Type B pancreatic cell (in vitro differentiated cells): ENCODE data around the gene CDKAL1. TPM values are rescaled to one million over a fixed set of nuclear protein-coding genes. Genes with fewer than 3 reads are reported as not detected.
A peak's percentile ranks its signal among the peaks of the same experiment; 100 is the strongest.

Source experiments
- DNase-seq: peaks from one replicate; pipeline ENCODE4 v3.0.0; 2021; ENCODE audit warnings: mixed read lengths; ENCODE audit not compliant: unreplicated experiment; ENCODE audit errors: extremely low spot score
- H3K27ac Mint-ChIP-seq: 2 replicates; pipeline ENCODE4 v1.8.0; 2021; ENCODE audit warnings: mild to moderate bottlenecking, mixed read lengths
- H3K27me3 Mint-ChIP-seq: 2 replicates; pipeline ENCODE4 v1.8.0; 2021; ENCODE audit warnings: mixed read lengths
- H3K36me3 Mint-ChIP-seq: 2 replicates; pipeline ENCODE4 v1.8.0; 2021; ENCODE audit warnings: mixed read lengths
- H3K4me1 Mint-ChIP-seq: one replicate; pipeline ENCODE4 v1.8.0; 2021; ENCODE audit warnings: mixed read lengths; ENCODE audit not compliant: unreplicated experiment
- H3K4me3 Mint-ChIP-seq: 2 replicates; pipeline ENCODE4 v1.8.0; 2021; ENCODE audit warnings: mild to moderate bottlenecking, mixed read lengths
- H3K9me3 Mint-ChIP-seq: 2 replicates; pipeline ENCODE4 v1.8.0; 2021; ENCODE audit warnings: mixed read lengths
- total RNA-seq: library from RNA; stranded (reverse); gene quantifications from 2 replicates; pipeline ENCODE4 v1.2.1, GENCODE V29; 2021; ENCODE audit warnings: low replicate concordance
- TF ChIP-seq, protein P1 (sequence below): fragments of 200-600 bp; sonication (generic); conservative IDR thresholded peaks from 2 replicates; pipeline ENCODE4 v1.5.0; 2021; ENCODE audit warnings: antibody characterized with exemption, mild to moderate bottlenecking

The CDKAL1 gene
- total RNA-seq, 1 donor from 2014 or later, result 21.0 TPM

DNA sequence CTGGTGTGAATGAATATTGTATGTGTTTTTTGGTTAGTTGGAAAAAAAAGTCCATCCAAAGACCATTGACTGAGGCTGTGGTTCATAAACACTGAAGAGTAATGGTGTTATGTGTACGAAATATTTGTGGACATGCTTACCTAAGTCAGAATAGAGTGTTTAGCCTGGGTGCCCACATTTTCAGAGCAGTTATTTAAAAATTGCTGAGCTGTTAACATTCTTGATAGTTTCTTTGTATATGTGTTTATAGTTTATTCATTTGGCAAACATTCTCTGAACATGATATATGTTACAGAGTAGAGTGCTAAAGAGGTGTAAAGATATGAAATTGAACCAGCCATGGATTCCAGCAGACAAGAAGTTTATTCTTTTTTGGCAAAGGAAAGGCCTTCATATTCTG is 20.6 kb downstream of the CDKAL1 start:
- Mint-ChIP-seq H3K9me3 (no peaks in the 10 kb centered on the region), H3K4me1 (peaks cover 5% of the 10 kb centered on the region), H3K36me3 (peaks cover 18% of the 10 kb centered on the region), H3K4me3 (no peak overlapping the region), H3K27me3 (no peaks in the 10 kb centered on the region), H3K27ac (no peak overlapping the region)
- DNase-seq, result no peak
- TF ChIP-seq, protein P1, sequence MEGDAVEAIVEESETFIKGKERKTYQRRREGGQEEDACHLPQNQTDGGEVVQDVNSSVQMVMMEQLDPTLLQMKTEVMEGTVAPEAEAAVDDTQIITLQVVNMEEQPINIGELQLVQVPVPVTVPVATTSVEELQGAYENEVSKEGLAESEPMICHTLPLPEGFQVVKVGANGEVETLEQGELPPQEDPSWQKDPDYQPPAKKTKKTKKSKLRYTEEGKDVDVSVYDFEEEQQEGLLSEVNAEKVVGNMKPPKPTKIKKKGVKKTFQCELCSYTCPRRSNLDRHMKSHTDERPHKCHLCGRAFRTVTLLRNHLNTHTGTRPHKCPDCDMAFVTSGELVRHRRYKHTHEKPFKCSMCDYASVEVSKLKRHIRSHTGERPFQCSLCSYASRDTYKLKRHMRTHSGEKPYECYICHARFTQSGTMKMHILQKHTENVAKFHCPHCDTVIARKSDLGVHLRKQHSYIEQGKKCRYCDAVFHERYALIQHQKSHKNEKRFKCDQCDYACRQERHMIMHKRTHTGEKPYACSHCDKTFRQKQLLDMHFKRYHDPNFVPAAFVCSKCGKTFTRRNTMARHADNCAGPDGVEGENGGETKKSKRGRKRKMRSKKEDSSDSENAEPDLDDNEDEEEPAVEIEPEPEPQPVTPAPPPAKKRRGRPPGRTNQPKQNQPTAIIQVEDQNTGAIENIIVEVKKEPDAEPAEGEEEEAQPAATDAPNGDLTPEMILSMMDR, result no peak

DNA sequence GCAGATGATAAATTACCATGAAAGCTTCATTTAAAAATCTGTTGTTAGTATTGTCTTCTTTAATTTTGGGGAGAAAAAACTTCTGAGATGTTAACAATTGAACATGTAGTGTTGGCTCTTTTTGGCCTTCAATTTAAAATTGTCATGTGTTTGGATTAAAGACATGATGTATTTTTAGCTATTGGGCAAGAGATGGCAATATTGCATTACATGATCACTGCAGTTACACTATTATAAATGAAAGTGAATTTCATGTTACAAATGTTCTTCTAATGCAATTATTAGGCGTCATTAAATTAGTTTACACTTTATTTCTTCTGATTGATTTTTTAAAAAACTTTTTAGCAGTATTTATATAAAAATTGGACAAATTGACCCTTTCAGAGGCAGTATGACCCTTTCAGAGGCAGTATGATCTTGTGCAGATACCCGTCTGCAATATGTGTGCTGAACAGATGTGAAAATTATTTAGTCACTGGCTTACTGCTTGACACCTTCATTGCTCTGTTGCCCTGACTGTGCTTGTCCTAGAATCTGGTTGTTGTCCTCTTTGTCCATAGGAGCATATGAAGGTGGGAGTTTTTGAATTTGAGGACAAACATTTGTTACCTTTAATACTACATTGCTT is 25.8 kb downstream of the CDKAL1 start:
- no peak overlapping the region for H3K27ac Mint-ChIP-seq
- H3K4me1 Mint-ChIP-seq, result peaks cover 18% of the 10 kb centered on the region
- H3K4me3 Mint-ChIP-seq, result no peak overlapping the region

DNA sequence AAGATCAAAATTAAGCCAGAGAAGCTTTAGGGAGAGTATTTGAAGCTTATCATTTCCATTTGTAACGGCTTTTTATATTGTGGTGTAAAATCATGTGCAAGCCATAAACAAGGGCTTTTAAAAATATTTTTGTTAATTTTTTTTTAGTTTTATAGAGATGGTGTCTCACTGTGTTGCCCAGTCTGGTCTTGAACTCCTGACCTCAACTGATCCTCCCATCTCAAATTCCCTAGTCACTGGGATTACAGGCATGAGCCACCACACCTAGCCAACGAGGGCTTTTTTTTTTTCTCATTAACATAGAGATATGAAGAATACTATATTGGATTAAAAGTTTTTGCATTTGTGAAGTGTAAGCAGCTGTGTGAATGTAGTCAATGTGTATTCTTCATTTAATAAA is 29.1 kb downstream of the CDKAL1 start:
- H3K27ac Mint-ChIP-seq, result no peak overlapping the region
- no peaks in the 10 kb centered on the region for H3K9me3 Mint-ChIP-seq
- TF ChIP-seq, protein P1, result no peak
- peaks cover 16% of the 10 kb centered on the region for H3K4me1 Mint-ChIP-seq
- H3K27me3 Mint-ChIP-seq, result no peaks in the 10 kb centered on the region
- H3K36me3 Mint-ChIP-seq, result peaks cover 4% of the 10 kb centered on the region
- DNase-seq, result no peak
- no peak overlapping the region for H3K4me3 Mint-ChIP-seq

More for the DNA sequence above, 25.8 kb downstream of the CDKAL1 start:
- no peaks in the 10 kb centered on the region for H3K27me3 Mint-ChIP-seq
- TF ChIP-seq, protein P1, result peak; percentile 30
- H3K9me3 Mint-ChIP-seq, result no peaks in the 10 kb centered on the region
- DNase-seq, result no peak
- H3K36me3 Mint-ChIP-seq, result peaks cover 5% of the 10 kb centered on the region

DNA sequence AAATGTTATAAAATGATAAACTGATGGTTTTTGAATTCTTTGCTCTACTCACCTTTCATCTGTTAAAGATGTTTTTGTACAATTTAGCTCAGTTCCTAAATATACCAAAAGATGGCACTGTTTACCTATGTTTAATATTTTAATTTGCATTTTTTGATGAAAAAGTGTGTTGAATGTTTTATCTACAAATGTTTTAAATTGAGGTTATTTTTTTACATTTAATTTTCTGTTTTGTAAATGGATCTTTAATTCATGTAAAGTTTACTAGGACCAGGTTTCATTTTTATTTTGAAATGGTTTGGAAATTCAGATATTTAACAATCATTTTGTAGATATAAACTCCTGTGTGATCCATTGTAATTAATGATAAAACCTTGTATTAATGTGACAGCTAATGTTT is 30.0 kb downstream of the CDKAL1 start:
- Mint-ChIP-seq H3K9me3 (peaks cover 5% of the 10 kb centered on the region), H3K27ac (no peak overlapping the region), H3K4me3 (no peak overlapping the region), H3K36me3 (peaks cover 8% of the 10 kb centered on the region), H3K4me1 (peaks cover 14% of the 10 kb centered on the region), H3K27me3 (no peaks in the 10 kb centered on the region)
- TF ChIP-seq, protein P1, result peak; percentile 87
- no peak for DNase-seq

DNA sequence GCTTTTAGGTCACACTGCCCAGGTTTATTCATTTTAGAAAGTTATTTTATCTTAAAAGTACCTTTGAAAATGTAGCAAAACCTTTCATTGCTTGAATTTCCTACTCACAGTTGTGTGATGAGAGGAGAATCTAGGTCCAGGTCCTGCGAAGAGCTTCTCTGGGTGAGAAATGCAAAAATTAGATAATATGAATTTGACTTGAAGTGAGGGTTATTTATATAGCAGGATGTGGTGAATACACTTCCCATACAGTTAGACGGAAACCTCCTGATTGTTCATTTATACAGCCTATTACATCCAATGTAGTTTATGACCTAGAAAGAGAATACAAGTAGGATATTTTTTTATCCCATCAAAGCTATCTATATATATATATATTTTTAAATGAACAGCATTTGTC is 30.5 kb downstream of the CDKAL1 start:
- Mint-ChIP-seq H3K9me3 (peaks cover 5% of the 10 kb centered on the region), H3K36me3 (peaks cover 8% of the 10 kb centered on the region), H3K4me1 (peaks cover 13% of the 10 kb centered on the region), H3K27me3 (no peaks in the 10 kb centered on the region), H3K27ac (no peak overlapping the region), H3K4me3 (no peak overlapping the region)
- no peak for DNase-seq
- TF ChIP-seq, protein P1, result no peak
